HCT116 (cell line): ENCODE data around the gene PEX6. TPM values are rescaled to one million over a fixed set of nuclear protein-coding genes. Genes with fewer than 3 reads are reported as not detected.

Experiments
- ATAC-seq: fragments of 200-7000 bp; cut with Tn5 transposase; 2 replicates; pipeline ENCODE4 v1.9.1; 2020; ENCODE audit warnings: mild to moderate bottlenecking, moderate library complexity
- BruUV-seq: library from RNA; stranded (reverse); fragments of 400-500 nt; replicated peaks from 2 replicates; lab custom pipeline; 2021; lab: Mats Ljungman, UMichigan
- CTCF ChIA-PET: fragments of 300-600 bp; sonication (Branson Sonifier 250); formaldehyde crosslinking; loops from one replicate; lab custom pipeline; 2021; ENCODE audit warnings: antibody characterized with exemption; lab: Charles Lee
- POLR2A ChIA-PET: fragments of 300-600, 350-600 bp; sonication (Branson Sonifier 250); formaldehyde crosslinking; loops from one replicate; lab custom pipeline; 2021; ENCODE audit warnings: antibody characterized with exemption; lab: Charles Lee
- RAD21 ChIA-PET, 2 experiments: fragments of 300-600 bp; sonication (Branson Sonifier 250); formaldehyde crosslinking; loops; one replicate each; lab custom pipeline; 2023; ENCODE audit warnings: low total read pairs in 2 of 2; ENCODE audit not compliant: uncharacterized antibody in 2 of 2, unreplicated experiment in 2 of 2, low non-redundant PET in 1 of 2; lab: Charles Lee
- DNase-seq: peaks from one replicate; pipeline ENCODE4 v3.0.0-alpha.2; 2010; ENCODE audit warnings: low read depth, low spot score
- H2AFZ ChIP-seq: fragments of 200-600 bp; shearing (Covaris generic), sonication (generic); 2 replicates; pipeline ENCODE4 v1.6.1; 2017; ENCODE audit warnings: low read depth, mixed run types, mixed read lengths, antibody characterized with exemption, low read length; ENCODE audit not compliant: poor library complexity, severe bottlenecking
- H3K27ac ChIP-seq: 2 replicates; pipeline ENCODE4 v1.5.1; 2012; ENCODE audit warnings: low read depth, low read length
- H3K27me3 ChIP-seq: fragments of 200-600 bp; sonication (generic); 2 replicates; pipeline ENCODE4 v1.6.1; 2016; ENCODE audit warnings: mixed run types, low read length, mixed read lengths; ENCODE audit not compliant: insufficient read depth
- H3K36me3 ChIP-seq, 2 experiments: fragments of 200-500 bp in 1 of 2; fragments of 200-600 bp in 1 of 2; sonication (Bioruptor generic) in 1 of 2; sonication (generic) in 1 of 2; 2 replicates each; pipeline versions ENCODE4 v1.5.1 to v1.6.1; 2014 to 2016; ENCODE audit warnings: low read length in 2 of 2, inconsistent platforms in 1 of 2, mixed read lengths in 1 of 2, mixed run types in 1 of 2; ENCODE audit not compliant: insufficient read depth in 2 of 2, control insufficient read depth in 1 of 2
- H3K4me1 ChIP-seq, 2 experiments: fragments of 200-600 bp in 1 of 2; sonication (generic) in 1 of 2; 2 replicates each; pipeline versions ENCODE4 v1.5.1 to v1.6.1; 2012 to 2017; ENCODE audit warnings: low read length in 2 of 2, inconsistent platforms in 1 of 2, mild to moderate bottlenecking in 1 of 2, mixed read lengths in 1 of 2, mixed run types in 1 of 2, moderate library complexity in 1 of 2; ENCODE audit not compliant: insufficient read depth in 2 of 2, control insufficient read depth in 1 of 2
- H3K4me2 ChIP-seq: fragments of 200-600 bp; sonication (generic); 2 replicates; pipeline ENCODE4 v1.6.1; 2017; ENCODE audit warnings: mixed run types, low read length, mixed read lengths
- H3K4me3 ChIP-seq, 2 experiments: fragments of 200-600 bp in 1 of 2; sonication (generic) in 1 of 2; replicated peaks in 1 of 2; 2 replicates each; pipeline ENCODE4 v1.5.1; 2011 to 2016; ENCODE audit warnings: low read length in 2 of 2, control low read depth in 1 of 2, low read depth in 1 of 2, mild to moderate bottlenecking in 1 of 2, mixed read lengths in 1 of 2, mixed run types in 1 of 2
- H3K79me2 ChIP-seq: fragments of 200-600 bp; sonication (generic); 2 replicates; pipeline ENCODE4 v1.6.1; 2017; ENCODE audit warnings: mild to moderate bottlenecking, mixed run types, low read length, moderate library complexity, mixed read lengths; ENCODE audit not compliant: insufficient read depth
- H3K9ac ChIP-seq: fragments of 200-600 bp; sonication (generic); 2 replicates; pipeline ENCODE4 v1.6.1; 2016; ENCODE audit warnings: low read length, mixed read lengths
- H3K9me2 ChIP-seq: fragments of 200-600 bp; sonication (generic), shearing (Covaris generic); 2 replicates; pipeline ENCODE4 v1.6.1; 2017; ENCODE audit warnings: mixed run types, mild to moderate bottlenecking, moderate library complexity; ENCODE audit not compliant: insufficient read depth
- H3K9me3 ChIP-seq, 2 experiments: fragments of 200-500 bp in 1 of 2; fragments of 200-600 bp in 1 of 2; sonication (Bioruptor generic) in 1 of 2; sonication (generic) in 1 of 2; 2 replicates each; pipeline ENCODE4 v1.6.1; 2014 to 2017; ENCODE audit warnings: low read length in 2 of 2, mixed read lengths in 2 of 2, inconsistent platforms in 1 of 2, low read depth in 1 of 2, mild to moderate bottlenecking in 1 of 2, mixed run types in 1 of 2, moderate library complexity in 1 of 2; ENCODE audit not compliant: control insufficient read depth in 1 of 2, insufficient read depth in 1 of 2
- H4K20me1 ChIP-seq: fragments of 200-600 bp; sonication (generic), shearing (Covaris generic); 2 replicates; pipeline ENCODE4 v1.6.1; 2017; ENCODE audit warnings: mixed run types, mild to moderate bottlenecking, moderate library complexity; ENCODE audit not compliant: insufficient read depth
- EGR1 ChIP-seq: IDR thresholded peaks from 2 replicates; pipeline ENCODE4 v1.6.1; 2012; ENCODE audit warnings: low read depth
- ELF1 ChIP-seq: IDR thresholded peaks from 2 replicates; pipeline ENCODE4 v1.6.1; 2012; ENCODE audit warnings: low read depth, borderline replicate concordance
- EZH2 ChIP-seq: fragments of 200-600 bp; sonication (generic); IDR thresholded peaks from 2 replicates; pipeline ENCODE4 v1.6.1; 2017; ENCODE audit warnings: antibody characterized with exemption, mixed run types
- EZH2phosphoT487 ChIP-seq: fragments of 200-600 bp; IDR thresholded peaks from 2 replicates; pipeline ENCODE4 v1.6.1; 2018; ENCODE audit warnings: antibody characterized with exemption, borderline replicate concordance
- FOSL1 ChIP-seq: IDR thresholded peaks from 2 replicates; pipeline ENCODE4 v1.6.1; 2012; ENCODE audit warnings: low read depth
- JUND ChIP-seq: IDR thresholded peaks from 2 replicates; pipeline ENCODE4 v1.6.1; 2012
- POLR2A ChIP-seq: IDR thresholded peaks from 2 replicates; pipeline ENCODE4 v1.7.0; 2011; ENCODE audit warnings: borderline replicate concordance; ENCODE audit not compliant: insufficient read depth, insufficient read length; ENCODE audit errors: extremely low read depth
- POLR2AphosphoS5 ChIP-seq: IDR thresholded peaks from 2 replicates; pipeline ENCODE4 v1.6.1; 2011; ENCODE audit warnings: mild to moderate bottlenecking, low read depth, low read length, moderate library complexity
- RAD21 ChIP-seq: IDR thresholded peaks from 2 replicates; pipeline ENCODE4 v1.6.1; 2012; ENCODE audit warnings: low read depth, mild to moderate bottlenecking
- SIN3A ChIP-seq: IDR thresholded peaks from 2 replicates; pipeline ENCODE4 v1.6.1; 2012; ENCODE audit warnings: low read depth
- SP1 ChIP-seq: IDR thresholded peaks from 2 replicates; pipeline ENCODE4 v1.6.1; 2012; ENCODE audit warnings: low read depth
- SRF ChIP-seq: IDR thresholded peaks from 2 replicates; pipeline ENCODE4 v1.6.1; 2012; ENCODE audit warnings: low read depth
- TCF7L2 ChIP-seq: IDR thresholded peaks from 2 replicates; pipeline ENCODE4 v1.7.0; 2011; ENCODE audit warnings: borderline replicate concordance, inconsistent platforms; ENCODE audit not compliant: insufficient read depth, insufficient read length; ENCODE audit errors: extremely low read depth
- YY1 ChIP-seq: IDR thresholded peaks from 2 replicates; pipeline ENCODE4 v1.6.1; 2011; ENCODE audit warnings: low read length, low read depth, moderate library complexity, mild to moderate bottlenecking; ENCODE audit not compliant: insufficient replicate concordance; ENCODE audit errors: extremely low read depth
- intact Hi-C: fragments of 100-400 bp; cut with micrococcal nuclease; formaldehyde crosslinking; loops from 2 replicates; pipeline ENCODE4 v1.10.0; 2022
- total RNA-seq: library from RNA; stranded (reverse); gene quantifications from one replicate; pipeline ENCODE4 v1.2.1, GENCODE V29; 2021; ENCODE audit not compliant: unreplicated experiment
- TF ChIP-seq, protein P1 (sequence below): IDR thresholded peaks from 2 replicates; pipeline ENCODE4 v1.6.1; 2012; ENCODE audit warnings: low read depth

PEX6 gene
- total RNA-seq, 1 experiment from 2014 or later, result 21.4 TPM

DNA sequence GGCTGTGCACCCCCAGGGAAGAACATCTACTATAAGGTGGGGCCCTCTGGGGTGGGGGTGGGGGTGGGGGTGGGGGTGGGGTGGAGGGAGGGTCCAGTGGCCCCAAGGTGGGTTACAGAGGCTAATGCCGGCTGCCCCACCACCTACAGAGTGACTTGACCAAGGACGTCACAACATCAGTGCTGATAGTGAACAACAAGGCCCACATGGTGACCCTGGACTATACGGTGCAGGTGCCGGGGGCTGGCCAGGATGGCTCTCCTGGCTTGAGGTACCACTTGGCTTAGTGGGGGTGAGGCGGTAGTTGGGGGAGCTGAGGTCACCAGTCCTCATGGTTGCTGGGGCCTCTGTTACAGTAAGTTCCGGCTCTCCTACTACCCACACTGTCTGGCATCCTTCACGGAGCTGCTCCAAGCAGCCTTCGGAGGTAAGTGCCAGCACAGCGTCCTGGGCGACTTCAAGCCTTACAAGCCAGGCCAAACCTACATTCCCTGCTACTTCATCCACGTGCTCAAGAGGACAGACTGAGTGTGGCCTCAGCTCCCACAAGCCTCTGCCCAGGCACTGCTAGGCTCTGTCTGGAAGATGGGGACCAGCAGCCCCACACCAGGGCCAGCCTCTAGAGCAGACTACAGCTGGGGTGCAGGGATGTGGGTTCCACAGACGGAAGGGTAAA, 15.7 kb downstream of the PEX6 start:
- BruUV-seq, result no TSS peak
- peak; percentile 7; the same call in 1 of the 2 replicates for ATAC-seq
- Histone ChIP-seq H3K9ac (no peak overlapping the region), H3K4me2 (no peak overlapping the region), H3K4me3 (no peak overlapping the region), H2AFZ (no peak overlapping the region), H3K27ac (no peak overlapping the region), H3K4me1 (peaks cover 10 to 17% of the 10 kb centered on the region in 2 experiments), H3K9me3 (no peaks in the 10 kb centered on the region), H3K79me2 (no peaks in the 10 kb centered on the region), H4K20me1 (no peaks in the 10 kb centered on the region), H3K27me3 (no peaks in the 10 kb centered on the region), H3K36me3 (no peaks in the 10 kb centered on the region; a peak in 2 of 4 replicates), H3K9me2 (no peaks in the 10 kb centered on the region)
- POLR2A ChIA-PET, result interaction anchor here (1.2 kb wide), 1 partner anchor 21 kb away, joined by 3 read pairs; the partner anchor contains the start of gene PPP2R5D
- RAD21 ChIA-PET, result interaction anchor here in 1 of 2 experiments (0.6 kb wide), 1 partner anchor 528 kb away, joined by 6 read pairs; no protein-coding TSS in a partner anchor
- no peak for TF ChIP-seq JUND
- TF ChIP-seq ELF1, result no peak
- no peak for TF ChIP-seq EZH2phosphoT487
- no peak for TF ChIP-seq EZH2
- no peak for TF ChIP-seq TCF7L2
- no peak for TF ChIP-seq POLR2A
- TF ChIP-seq SIN3A, result no peak
- CTCF ChIA-PET, result no interaction called here
- intact Hi-C loops, result loop anchor here (5.0 kb wide), 1 partner anchor 179 kb away; no protein-coding TSS in a partner anchor
- no peak for DNase-seq

DNA sequence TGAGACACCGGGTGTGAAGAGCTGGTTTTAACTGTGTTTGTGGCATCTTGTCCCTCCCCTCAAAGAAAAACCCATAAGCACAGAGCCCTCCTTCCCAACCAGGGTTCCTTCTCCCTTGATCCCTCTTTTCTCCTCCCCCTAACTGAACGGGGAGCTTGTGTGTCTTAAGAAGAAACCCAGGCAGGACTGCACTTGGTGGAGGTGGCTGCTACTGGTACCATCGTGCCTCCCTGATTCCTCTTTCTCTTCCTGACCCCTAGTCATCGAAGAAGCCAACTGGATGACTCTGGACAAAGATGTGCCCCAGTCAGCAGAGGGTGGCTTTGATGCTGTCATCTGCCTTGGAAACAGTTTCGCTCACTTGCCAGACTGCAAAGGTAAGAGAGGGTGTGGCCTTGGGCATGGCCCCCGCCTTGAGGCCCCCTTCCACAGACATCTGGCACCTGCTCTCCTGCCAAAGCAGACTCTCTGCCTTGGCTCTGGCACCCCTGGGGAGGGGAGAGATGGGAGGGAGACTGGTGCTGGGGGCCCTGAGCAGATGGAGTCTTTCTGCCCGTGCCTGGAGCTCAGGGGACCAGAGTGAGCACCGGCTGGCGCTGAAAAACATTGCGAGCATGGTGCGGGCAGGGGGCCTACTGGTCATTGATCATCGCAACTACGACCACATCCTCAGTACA, 16.3 kb downstream of the PEX6 start:
- no peaks in the 10 kb centered on the region for H3K27me3 ChIP-seq
- no peak overlapping the region for H3K4me2 ChIP-seq
- no peaks in the 10 kb centered on the region for H3K79me2 ChIP-seq
- POLR2A ChIA-PET, result interaction anchor here (1.2 kb wide), 1 partner anchor 21 kb away, joined by 3 read pairs; the partner anchor contains the start of gene PPP2R5D
- RAD21 ChIA-PET, result interaction anchor here in 1 of 2 experiments (0.6 kb wide), 1 partner anchor 529 kb away, joined by 6 read pairs; no protein-coding TSS in a partner anchor
- CTCF ChIA-PET, result no interaction called here
- no peaks in the 10 kb centered on the region for H3K9me2 ChIP-seq
- no peaks in the 10 kb centered on the region for H4K20me1 ChIP-seq
- intact Hi-C loops, result loop anchor here (5.0 kb wide), 1 partner anchor 180 kb away; no protein-coding TSS in a partner anchor
- peaks cover 10 to 17% of the 10 kb centered on the region in 2 experiments for H3K4me1 ChIP-seq
- no peaks in the 10 kb centered on the region for H3K9me3 ChIP-seq
- H3K4me3 ChIP-seq, result no peak overlapping the region
- ATAC-seq, result no peak
- BruUV-seq, result no TSS peak
- H3K36me3 ChIP-seq, result no peaks in the 10 kb centered on the region; a peak in 1 of 4 replicates
- no peak overlapping the region for H3K9ac ChIP-seq
- no peak overlapping the region for H3K27ac ChIP-seq
- H2AFZ ChIP-seq, result no peak overlapping the region
- TF ChIP-seq JUND (no peak), SRF (no peak), SIN3A (no peak), ELF1 (no peak), YY1 (no peak), EGR1 (no peak), SP1 (no peak), POLR2AphosphoS5 (no peak), EZH2 (no peak), RAD21 (no peak), FOSL1 (no peak), TCF7L2 (no peak)
- TF ChIP-seq, protein P1, sequence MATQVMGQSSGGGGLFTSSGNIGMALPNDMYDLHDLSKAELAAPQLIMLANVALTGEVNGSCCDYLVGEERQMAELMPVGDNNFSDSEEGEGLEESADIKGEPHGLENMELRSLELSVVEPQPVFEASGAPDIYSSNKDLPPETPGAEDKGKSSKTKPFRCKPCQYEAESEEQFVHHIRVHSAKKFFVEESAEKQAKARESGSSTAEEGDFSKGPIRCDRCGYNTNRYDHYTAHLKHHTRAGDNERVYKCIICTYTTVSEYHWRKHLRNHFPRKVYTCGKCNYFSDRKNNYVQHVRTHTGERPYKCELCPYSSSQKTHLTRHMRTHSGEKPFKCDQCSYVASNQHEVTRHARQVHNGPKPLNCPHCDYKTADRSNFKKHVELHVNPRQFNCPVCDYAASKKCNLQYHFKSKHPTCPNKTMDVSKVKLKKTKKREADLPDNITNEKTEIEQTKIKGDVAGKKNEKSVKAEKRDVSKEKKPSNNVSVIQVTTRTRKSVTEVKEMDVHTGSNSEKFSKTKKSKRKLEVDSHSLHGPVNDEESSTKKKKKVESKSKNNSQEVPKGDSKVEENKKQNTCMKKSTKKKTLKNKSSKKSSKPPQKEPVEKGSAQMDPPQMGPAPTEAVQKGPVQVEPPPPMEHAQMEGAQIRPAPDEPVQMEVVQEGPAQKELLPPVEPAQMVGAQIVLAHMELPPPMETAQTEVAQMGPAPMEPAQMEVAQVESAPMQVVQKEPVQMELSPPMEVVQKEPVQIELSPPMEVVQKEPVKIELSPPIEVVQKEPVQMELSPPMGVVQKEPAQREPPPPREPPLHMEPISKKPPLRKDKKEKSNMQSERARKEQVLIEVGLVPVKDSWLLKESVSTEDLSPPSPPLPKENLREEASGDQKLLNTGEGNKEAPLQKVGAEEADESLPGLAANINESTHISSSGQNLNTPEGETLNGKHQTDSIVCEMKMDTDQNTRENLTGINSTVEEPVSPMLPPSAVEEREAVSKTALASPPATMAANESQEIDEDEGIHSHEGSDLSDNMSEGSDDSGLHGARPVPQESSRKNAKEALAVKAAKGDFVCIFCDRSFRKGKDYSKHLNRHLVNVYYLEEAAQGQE, result no peak
- no peak for DNase-seq
